NCI-H2081 treated with DMSO at 0.1 percent for 48 hours (cell line): ENCODE results near the gene HIRA.
"Not testable (repeated sequence)": the region's sequence is repeated elsewhere in the genome, so short reads cannot be mapped to it uniquely, and the experiment has no call there.

Experiments
- DNase-seq: peaks from one replicate; lab custom pipeline; 2025; lab: John Stamatoyannopoulos, UW

HIRA gene

DNA sequence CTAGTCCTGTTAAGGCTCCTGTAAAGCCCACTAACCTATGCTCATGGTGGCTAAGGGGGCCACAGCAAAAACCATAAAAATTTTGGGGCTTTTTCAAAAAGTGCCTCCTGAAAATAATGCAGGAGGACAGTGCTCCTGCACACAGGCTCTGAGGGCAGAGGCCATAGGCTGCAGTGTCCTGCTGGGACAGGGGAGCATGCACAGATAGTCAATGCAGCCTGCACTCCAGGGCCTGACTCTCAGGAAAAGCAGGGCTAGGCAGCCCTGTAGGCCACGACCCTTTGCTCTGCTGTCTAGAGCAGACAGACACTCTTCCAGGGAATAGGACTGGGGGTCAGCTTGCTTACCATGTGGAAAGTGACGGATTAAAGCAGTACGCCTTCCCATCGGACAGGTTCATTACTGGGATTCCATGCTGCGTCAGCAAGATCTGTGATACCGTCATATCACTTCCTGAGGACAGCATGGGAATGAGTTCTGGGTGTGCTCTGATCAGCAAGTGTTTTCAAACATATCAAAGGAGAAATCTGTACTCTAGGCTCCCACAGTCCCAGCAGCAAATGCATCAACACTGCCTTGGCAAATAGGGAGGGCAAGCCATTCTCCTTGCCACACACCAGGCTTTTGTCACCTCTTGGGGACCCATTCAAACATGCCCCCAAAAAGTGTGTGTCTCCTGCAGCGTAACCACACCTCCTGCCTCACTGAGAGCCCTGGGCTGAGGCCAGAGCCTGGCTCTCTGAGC lies 75.9 kb downstream of the HIRA start:
- DNase-seq, result no peak

DNA sequence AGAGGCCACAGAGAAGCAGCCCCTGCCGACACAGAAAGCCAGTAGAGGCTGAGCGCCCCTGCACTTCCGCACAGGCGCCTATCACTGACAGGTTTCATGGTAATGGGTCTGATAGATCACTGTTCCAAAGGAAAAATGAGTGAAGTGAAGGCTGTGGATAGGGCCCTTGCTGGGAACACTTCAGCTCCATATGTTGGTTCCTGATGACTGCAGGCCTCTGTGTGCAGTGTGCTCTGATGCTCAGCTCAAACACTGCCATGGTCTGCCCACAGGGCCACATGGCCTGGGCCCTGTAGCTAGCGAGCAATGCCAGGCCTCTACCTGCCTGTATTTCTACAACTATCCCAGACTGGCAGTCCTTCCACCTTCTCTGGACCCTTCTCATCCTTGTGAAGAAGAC lies 77.3 kb downstream of the HIRA start:
- DNase-seq, result no peak

DNA sequence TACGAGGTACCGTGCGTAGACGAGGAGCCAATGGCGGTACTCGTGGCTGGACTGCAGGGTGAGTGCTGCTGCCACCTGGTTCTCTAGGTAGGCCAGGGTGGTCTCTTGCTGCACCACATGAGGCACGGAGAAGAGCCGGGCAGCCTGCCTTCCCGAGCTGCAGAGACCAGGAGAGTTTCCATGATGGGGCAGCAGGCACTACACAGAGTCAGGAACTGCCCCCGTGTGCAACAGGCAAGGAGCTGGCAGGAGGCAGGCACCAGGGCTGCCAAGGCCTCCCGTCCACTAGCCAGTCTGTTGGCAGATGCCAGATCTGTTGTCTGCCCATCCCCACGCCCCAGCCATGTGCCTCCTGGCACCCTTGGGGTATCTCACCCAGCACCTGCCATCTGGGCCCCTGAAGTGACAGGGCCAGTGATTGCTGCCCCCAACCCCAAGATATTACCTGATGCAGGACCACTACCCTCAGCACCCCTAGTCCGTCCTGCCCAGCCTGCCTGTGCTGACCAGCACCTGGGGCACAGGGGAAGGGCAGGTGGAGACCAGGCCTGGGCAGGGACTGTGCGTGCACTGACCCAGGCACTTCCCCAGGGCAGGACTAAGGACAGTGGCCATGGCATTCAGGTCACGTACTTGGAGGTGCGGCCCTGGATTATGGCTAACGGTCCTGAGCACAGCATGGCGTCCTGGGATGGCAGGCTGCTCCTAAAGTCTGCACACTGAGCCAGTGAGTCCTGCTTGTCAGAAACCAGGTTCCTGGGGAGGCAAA lies 78.0 kb downstream of the HIRA start:
- DNase-seq, result no peak

DNA sequence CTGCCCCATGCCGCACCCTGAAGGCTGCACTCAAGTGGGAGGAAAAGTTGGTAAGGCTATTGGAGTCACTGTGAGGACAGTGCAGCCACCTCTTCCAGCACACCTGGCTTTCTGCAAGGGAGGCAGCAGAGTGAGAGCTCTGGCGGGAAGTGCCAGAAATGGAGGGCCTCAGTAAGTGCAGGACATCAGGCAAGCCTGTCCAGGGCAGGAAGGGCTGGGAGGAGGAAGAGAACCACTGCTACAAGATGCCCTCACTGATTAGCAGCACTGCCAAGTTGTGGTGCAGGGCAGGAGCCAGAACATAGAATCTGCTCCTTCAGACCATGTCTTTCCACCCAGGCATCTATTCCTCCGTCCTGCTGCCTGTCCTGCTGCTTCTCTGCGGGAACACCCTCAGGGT lies 78.8 kb downstream of the HIRA start:
- no peak for DNase-seq

DNA sequence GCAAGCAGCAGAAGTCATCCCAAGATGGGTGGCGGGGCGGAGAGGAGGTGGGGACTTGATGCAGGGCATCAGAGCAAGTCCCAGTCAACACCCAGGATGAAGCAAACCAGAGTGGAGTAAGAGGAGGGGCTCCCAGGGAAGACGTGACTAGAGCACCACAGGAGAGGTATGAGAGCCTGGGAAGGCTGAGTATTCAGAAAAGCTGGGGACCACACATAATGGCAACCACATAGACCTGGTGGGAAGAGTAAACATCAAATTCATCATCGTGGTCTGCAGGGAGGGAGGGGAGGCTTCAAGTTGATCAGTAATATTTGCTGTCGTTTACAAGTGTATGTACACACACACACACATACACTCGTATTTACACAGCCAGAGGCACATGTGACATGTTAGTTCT lies 79.3 kb downstream of the HIRA start:
- DNase-seq, result no peak

DNA sequence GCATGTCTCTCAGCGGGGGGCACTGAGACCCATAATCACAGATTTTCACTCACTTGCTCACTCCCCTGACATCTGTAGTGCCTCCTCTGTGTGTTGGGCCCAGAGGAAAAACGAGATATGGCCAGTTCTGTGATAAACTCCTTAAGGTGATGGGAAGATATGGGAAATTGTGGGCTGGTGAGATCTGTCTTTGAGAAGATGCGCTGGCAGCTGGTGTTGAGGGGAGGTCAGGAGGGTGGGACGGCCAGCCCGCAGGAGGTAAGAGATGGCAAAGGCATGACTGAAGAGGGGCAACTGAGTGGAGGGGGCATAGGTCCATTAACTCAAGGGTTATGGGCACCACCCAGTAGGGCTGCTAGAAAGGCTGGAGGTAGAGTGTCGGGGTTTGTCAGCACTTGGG lies 79.9 kb downstream of the HIRA start:
- no peak for DNase-seq

DNA sequence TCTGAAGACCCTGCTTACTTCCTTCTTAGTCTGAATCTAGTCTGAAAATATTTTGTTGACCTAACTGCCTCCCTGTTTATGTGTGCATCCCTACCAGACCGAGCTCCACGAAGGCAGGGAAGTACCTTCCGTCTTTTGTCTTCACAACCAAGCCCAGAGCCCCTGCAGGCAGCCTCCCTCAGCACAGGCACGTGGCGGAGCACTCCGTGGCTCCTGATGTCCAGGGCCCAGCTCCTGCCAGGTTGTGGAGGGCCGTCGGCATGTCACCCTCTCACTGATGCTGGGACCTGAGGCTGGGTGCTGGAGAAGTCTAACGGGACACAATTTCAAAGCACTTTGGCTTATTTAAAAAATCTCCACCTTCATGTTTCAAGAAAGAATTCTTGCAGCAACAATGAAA lies 80.6 kb downstream of the HIRA start:
- no peak for DNase-seq

DNA sequence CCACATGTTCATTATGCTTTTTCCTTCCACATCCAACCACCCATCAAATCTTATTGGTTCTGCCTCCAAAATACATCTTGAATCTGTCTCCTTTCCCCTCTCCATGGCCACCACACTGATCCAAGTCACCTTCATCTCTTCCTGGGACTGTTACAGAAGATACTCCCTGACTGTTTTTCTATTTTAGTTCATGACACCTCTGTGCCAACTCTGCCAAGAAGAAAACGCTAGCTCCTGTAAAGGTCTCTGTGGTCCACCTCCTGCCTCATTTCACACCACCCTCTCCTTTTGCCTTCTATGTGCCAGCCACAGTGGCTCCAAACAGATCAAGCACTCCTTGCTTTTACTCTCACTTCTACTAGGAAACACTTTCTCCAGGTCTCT lies 81.1 kb downstream of the HIRA start:
- no peak for DNase-seq

DNA sequence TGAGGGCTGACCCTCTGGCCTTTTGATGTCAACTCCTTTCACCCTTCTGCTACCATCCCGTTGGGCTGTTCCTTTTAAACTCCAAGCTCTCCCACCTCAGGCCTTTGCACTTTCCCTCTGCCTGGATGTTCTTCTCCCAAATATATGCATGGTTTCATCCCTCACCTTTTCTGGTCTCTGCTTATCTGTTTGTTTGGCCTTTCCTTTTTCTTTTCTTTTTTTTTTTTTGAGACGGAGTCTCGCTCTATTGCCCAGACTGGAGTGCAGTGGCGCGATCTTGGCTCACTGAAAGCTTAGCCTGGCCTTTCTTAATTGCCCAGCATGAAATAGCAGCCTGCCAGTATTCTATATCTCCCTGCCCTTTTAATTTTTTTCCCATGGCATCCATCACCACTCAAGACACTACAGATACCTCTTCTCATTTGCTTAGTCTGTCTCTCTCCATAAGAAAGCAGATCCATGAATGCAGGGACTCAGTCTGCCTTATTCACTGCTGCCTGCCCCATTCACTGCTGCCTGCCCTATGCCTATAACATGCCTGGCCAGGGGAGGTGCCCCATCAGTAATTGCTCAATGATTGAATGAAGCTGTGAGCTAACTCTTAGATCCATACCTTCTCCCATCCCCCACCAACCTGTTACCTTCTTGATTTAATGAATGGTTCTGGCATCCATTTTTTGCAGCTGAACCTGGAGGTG lies 81.6 kb downstream of the HIRA start:
- DNase-seq, result no peak

DNA sequence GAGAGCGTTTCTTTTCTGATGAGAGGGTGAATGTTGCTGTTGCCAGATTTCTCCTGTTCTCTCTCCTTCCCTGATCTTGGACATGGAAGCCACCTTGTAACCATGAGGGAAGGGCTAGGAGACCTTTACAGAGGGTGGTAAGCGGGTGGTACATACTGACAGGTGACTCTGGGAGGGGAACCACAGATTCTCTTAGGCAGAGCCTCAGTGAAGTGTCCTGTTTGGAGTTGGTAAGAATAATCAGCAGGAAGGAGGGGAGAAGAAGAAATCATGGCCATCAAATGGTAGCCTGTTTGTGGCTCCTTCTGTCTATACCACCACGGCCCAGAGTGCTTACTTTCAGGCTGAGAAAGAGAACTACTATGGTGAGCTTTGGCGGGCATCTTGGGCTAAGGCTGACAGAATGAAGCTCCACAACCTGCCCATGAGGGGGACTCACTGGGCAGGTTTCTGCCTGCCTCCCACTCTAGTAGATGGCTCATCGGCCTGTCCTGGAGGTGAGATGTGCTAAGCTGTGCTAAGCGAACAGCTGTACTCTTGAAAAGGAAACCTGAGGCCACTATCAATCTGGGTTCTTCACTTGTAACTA lies 84.8 kb downstream of the HIRA start:
- DNase-seq, result no peak

DNA sequence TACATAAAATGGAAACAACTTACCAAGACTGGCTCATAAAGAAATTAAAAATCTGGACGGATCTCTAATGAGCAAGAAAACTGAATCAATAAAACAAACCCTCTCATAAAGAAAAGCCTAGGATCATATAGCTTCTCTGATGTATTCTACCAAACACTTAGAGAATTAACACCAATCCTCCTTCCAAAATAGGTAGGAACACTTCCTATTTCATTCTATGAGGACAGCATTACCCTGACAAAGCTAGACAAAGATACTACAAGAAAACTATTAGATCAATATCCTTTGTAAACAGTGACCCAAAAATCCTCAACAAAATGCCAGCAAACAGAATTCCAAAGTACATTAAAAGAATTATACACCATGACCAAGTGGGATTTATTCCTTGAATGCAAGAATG lies 87.1 kb downstream of the HIRA start:
- DNase-seq, result no peak

DNA sequence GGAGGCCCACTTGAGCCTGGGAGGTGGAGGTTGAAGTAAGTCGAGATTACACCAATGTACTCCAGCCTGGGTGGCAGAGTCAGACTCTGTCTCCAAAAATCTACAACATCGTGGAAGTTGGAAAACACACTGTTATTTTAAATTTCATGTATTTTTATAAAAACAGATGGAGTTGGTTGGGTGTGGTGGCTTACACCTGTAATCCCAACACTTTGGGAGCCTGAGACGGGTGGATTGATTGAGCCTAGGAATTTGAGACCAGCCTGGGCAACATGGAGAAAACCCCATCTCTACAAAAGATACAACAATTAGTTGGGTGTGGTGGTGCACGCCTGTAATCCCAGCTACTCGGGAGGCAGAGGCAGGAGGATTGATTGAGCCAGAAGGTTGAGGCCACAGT lies 88.1 kb downstream of the HIRA start:
- no peak for DNase-seq

DNA sequence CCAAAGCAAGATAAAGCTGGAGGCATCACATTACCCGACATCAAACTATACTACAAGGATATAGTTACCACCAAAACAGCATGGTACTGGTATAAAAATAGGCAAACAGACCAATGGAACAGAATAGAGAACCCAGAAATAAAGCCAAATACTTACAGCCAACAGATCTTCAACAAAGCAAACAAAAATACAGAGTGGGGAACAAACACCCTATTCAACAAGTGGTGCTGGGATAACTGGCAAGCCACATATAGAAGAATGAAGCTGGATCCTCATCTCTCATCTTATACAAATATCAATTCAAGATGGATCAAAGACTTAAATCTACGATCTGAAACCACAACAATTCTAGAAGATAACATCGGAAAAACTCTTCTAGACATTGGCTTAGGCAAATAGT lies 90.0 kb downstream of the HIRA start:
- DNase-seq, result no peak

DNA sequence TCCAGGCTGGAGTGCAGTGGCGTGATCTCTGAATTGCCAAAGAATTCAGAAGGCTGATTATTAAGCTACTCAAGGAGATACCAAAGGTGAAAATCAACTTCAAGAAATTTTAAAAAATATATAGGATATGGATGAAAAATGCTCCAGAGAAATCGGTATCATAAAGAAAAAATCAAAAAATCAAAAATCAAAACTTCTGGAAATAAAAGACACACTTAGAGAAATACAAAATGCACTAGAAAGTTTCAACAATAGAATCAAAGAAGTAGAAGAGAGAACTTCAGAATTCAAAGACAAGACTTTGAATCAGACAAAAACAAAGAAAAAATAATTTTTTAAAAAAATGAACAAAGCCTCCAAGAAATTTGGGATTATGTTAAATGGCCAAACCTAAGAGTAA lies 94.4 kb downstream of the HIRA start:
- DNase-seq, result no peak

DNA sequence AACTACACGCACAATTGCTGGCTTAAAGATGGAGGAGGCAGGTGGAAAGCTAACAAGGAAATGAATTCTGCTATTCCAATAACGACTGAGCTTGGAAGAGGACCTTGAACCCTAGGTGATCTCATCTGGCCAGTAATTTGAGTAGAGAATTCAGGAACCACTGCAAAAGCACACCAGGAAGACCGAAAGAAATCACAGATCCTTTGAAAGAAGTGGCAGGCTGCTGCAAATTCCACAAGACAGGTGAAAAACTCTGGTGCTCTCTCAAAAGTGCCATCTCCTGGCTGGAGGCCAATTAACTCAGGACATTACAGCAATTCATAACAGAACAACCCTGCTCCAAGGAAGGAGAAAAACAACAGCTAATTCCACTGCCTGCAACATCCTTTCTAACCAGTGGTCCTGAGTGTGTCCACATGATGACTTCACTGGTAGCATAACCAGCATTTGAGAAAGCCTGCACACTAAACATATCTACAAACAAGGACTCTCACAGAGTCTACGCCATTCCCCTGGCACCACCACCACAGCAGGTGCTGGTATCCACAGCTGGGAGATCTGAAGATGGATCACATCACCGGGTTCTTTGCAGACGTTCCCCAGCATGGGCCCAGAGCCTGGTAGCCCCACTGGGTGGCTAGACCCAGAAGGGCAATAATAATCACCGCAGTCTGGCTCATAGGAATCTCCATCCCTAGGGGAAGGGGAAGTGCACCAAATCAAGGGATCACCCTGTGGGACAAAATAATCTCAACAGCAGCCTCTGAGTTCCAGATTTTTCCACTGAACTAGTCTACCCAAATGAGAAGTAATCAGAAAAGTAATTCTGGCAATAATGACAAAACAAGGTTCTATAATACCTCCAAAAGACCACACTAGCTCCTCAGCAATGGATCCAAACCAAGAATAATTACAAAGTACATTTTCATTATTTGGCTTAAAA lies 95.1 kb downstream of the HIRA start:
- DNase-seq, result no peak

DNA sequence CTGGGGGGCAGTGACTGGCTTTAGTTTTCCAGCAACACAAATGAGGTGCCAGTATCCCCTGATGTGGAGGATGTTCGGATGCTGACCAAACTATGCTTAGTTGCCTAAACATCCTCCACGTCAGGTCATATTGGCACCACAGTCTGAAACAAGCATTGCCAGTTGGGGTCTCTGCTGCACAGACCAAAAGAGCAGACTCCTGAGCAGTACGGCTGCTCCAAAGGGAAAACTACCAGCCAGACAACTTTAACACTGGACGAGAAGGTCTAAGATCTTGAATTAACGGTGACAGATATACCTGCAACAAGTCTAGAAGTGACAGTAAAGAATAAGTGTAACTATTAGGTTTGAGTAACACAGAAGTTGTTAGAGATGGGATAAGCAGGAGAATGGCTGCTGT lies 99.6 kb downstream of the HIRA start:
- DNase-seq, result no peak

DNA sequence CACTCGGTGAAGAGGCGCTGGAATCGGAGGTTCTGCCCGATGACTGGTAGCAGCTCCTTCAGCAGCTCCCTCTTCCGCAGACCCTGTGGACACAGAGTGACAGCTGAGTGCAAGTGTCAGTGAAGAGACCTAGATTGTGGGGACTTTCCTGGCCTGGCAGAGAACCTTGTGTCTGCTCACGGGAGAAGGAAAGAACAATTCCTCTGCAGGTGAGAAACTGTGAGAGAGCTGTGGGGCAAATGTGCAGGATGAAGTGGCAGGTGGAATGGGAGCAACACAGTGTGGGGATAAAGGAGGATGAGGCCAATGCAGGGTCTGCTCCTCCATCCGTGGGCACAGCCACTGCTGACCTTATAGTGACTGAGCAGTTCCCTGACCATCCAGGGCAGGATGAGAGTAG lies 100.1 kb downstream of the HIRA start:
- DNase-seq, result no peak

DNA sequence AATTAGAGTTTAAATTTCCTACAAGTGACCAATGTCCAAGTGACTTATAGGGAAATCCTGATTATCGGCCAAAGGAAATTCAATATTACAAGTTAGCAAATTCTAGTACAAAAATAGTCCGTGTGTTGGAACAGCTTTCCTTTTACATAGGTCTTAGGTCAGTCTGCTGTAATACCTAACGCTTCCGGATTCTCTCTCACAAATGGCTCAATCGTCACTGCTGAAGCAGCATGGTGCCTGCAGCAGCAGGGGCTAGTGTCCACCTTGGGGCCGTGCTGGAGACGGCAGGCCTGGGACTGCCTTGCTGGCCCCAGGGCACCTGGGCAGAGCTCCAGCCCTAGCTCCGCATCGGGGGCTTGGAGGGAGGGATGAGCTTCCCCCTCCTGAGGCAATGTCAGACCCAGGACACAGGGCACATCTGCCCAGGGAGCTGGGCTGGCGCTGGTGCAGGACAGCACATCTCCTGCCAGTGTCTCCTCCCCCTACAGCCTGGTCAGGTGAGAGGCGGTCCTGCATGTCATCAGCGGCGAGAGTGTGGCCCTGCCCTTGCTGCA lies 100.6 kb downstream of the HIRA start:
- DNase-seq, result no peak

DNA sequence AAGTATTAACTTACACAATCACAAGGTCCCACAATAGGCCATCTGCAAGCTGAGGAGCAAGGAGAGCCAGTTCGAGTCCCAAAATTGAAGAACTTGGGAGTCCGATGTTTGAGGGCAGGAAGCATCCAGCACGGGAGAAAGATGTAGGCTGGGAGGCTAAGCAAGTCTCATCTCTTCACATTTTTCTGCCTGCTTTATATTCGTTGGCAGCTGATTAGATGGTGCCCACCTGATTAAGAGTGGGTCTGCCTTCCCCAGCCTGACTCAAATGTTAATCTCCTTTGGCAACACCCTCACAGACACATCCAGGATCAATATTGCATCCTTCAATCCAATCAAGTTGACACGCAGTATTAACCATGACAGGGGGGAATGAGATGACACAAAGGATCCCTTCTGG lies 101.3 kb downstream of the HIRA start:
- not testable (repeated sequence) for DNase-seq

DNA sequence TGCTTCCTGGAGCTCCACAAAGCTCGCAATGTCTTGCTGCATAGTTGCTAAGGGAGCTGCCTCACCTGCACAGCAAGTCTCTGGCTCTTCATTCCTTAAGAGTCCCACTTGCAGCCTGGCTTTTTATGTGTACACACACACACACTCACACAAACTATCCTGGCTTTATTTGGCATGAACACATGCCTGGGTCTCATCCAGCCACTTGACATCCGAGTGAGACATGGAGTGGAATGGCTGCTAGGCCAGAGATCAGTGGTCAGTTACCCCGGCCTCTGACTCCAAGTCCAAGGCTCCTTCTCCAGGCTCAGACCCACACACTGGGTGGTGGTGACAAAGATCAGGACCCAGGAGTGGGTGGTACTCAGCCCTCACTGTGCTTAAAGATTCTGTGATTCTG lies 102.1 kb downstream of the HIRA start:
- DNase-seq, result no peak

DNA sequence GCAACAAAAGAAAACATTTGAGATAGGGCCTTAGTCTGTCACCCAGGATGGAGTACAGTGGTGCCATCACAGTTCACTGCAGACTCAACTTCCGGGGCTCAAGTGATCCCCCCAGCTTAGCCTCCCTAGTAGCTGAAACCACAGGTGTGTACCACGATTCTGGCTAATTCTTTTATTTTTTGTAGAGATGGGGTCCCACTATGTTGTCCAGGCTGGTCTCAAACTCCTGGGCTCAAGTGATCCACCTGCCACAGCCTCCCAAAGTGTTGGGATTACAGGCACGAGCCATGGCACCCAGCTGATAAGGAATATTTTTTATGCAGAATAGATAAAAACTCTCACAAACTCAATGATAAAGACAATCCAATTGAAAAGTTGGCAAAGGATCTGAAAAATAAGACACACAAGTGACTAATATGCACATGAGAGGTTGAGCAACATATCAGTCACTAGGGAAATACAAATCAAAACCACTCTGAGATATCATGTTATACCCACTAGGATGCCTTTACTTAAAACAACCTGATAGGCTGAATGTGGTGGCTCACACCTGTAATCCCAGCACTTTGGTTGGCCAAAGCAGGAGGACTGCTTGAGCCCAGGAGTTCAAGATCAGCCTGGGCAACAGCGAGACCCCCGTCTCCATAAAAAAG lies 106.1 kb downstream of the HIRA start:
- no peak for DNase-seq
